Lower lobe of right lung (tissue), 2 donors: ENCODE measurements around the gene SMIM21. TPM values are rescaled to one million over a fixed set of nuclear protein-coding genes. Genes with fewer than 3 reads are reported as not detected.

Experiments
- ATAC-seq, 2 donors: fragments of 200-7000 bp; cut with Tn5 transposase; one replicate each; pipeline ENCODE4 v1.9.1; 2020 to 2022; ENCODE audit warnings: mild to moderate bottlenecking in 2 of 2, moderate library complexity in 2 of 2
- DNase-seq: peaks from one replicate; pipeline ENCODE4 v3.0.0-alpha.2; 2020
- H3K27ac ChIP-seq: fragments of 200-600 bp; one replicate; pipeline ENCODE4 v1.8.0; 2022
- H3K27me3 ChIP-seq: fragments of 200-600 bp; one replicate; pipeline ENCODE4 v1.8.0; 2022; ENCODE audit warnings: low read depth
- H3K36me3 ChIP-seq: fragments of 200-600 bp; one replicate; pipeline ENCODE4 v1.8.0; 2022; ENCODE audit warnings: mild to moderate bottlenecking
- H3K4me1 ChIP-seq: fragments of 200-600 bp; one replicate; pipeline ENCODE4 v1.8.0; 2022
- H3K4me3 ChIP-seq: fragments of 200-600 bp; one replicate; pipeline ENCODE4 v1.8.0; 2022; ENCODE audit warnings: mild to moderate bottlenecking
- H3K9me3 ChIP-seq: fragments of 200-600 bp; one replicate; pipeline ENCODE4 v1.8.0; 2022
- intact Hi-C: fragments of 100-400 bp; cut with DNase I; formaldehyde crosslinking; loops from one replicate; pipeline ENCODE4 v1.11.0; 2022
- total RNA-seq: library from RNA; stranded (reverse); fragmentation: NEBNext Ultra II Directional; extraction: Animal tissue kit (Norgen Biotek cat#: 25700); gene quantifications from one replicate; pipeline ENCODE4 v1.2.1, GENCODE V29; 2021
- TF ChIP-seq, protein P1 (sequence below): fragments of 200-600 bp; IDR thresholded peaks from one replicate; pipeline ENCODE4 v1.8.0; 2022; ENCODE audit warnings: antibody characterized with exemption, mild to moderate bottlenecking
- donor health status: DM: no; HTN: yes; CAD: no; lungs with severe emphysema.

SMIM21 gene
- total RNA-seq, 1 donor from 2014 or later: not detected

DNA sequence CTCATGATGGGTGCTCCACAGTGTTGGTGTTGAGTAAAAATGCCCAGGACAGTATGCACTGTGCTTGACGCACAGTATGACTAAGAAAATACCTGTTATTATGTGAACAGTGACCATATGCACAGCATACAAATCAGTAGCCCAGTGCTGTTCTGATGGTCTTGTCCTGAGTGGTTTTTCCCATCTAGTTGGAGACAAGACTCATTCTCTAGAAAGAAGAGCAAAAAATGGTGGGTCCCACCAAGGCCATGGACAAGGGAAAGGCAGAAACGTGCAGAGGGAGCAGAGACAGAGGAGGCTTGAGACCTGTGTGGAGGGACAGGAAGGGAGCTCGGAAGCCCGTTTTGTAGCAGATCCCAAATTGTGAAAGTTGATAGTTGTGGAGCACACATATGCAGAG is 987 bp upstream of the SMIM21 start:
- H3K27ac ChIP-seq: no peak overlapping the region
- no peaks in the 10 kb centered on the region for H3K4me1 ChIP-seq
- TF ChIP-seq, protein P1, sequence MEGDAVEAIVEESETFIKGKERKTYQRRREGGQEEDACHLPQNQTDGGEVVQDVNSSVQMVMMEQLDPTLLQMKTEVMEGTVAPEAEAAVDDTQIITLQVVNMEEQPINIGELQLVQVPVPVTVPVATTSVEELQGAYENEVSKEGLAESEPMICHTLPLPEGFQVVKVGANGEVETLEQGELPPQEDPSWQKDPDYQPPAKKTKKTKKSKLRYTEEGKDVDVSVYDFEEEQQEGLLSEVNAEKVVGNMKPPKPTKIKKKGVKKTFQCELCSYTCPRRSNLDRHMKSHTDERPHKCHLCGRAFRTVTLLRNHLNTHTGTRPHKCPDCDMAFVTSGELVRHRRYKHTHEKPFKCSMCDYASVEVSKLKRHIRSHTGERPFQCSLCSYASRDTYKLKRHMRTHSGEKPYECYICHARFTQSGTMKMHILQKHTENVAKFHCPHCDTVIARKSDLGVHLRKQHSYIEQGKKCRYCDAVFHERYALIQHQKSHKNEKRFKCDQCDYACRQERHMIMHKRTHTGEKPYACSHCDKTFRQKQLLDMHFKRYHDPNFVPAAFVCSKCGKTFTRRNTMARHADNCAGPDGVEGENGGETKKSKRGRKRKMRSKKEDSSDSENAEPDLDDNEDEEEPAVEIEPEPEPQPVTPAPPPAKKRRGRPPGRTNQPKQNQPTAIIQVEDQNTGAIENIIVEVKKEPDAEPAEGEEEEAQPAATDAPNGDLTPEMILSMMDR: no peak
- H3K27me3 ChIP-seq: no peaks in the 10 kb centered on the region
- DNase-seq: no peak
- no peak for ATAC-seq
- no peaks in the 10 kb centered on the region for H3K36me3 ChIP-seq
- intact Hi-C loops: no loop called here
- H3K4me3 ChIP-seq: no peak overlapping the region
- H3K9me3 ChIP-seq: no peaks in the 10 kb centered on the region

DNA sequence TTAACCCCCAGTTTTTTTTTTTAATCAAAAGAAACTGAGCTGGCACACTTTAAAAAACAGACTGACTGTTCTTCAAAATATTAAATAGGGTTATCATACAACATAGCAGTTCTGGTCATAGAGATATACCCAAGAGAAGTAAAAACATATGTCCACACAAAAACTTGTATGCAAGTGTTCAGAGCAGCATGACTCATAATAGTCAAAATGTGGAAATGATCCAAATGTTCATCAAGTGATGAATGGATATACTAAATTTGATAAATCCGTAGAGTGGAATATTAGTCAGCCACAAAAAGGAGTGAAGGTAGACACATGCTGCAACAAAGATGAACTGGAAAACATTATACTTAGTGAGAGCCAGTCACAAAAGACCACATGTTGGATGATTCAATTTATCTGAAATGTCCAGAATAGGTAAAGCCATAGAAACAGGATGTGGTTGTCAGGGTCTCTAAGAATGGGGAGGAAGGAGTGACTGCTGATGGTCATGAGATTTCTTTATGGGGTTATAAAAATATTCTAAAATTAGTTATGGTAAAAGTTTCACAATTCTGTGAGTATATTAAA is 5.1 kb downstream of the SMIM21 start:
- TF ChIP-seq, protein P1: no peak
- Histone ChIP-seq H3K27me3 (no peaks in the 10 kb centered on the region), H3K4me1 (no peaks in the 10 kb centered on the region), H3K4me3 (no peak overlapping the region), H3K9me3 (peaks cover 7% of the 10 kb centered on the region), H3K36me3 (no peaks in the 10 kb centered on the region), H3K27ac (no peak overlapping the region)
- ATAC-seq (no peak), DNase-seq (no peak)
- intact Hi-C loops: no loop called here

DNA sequence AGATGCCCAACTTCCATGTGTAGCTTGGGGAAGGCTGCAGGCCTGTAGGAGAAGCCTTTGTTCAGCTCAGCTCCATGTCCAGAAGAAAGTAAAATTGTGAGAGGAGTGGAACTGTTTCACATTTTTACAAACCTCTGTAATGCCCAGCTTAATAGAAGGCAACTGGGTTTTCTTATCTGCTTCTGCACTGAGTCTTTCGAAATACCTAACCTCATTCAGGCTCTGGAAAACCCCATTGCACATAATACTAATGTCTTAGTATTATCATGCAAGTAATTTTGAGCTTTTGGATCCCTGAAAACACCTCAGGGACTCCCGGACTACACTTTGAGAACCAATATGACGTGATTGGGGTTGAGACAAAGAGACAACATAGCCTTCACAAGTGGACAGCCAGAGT is 5.8 kb downstream of the SMIM21 start:
- Histone ChIP-seq H3K36me3 (no peaks in the 10 kb centered on the region), H3K27ac (no peak overlapping the region), H3K9me3 (peaks cover 7% of the 10 kb centered on the region), H3K27me3 (peaks cover 4% of the 10 kb centered on the region), H3K4me3 (no peak overlapping the region), H3K4me1 (no peaks in the 10 kb centered on the region)
- no peak for DNase-seq
- TF ChIP-seq, protein P1: no peak
- intact Hi-C loops: no loop called here
- ATAC-seq: no peak

DNA sequence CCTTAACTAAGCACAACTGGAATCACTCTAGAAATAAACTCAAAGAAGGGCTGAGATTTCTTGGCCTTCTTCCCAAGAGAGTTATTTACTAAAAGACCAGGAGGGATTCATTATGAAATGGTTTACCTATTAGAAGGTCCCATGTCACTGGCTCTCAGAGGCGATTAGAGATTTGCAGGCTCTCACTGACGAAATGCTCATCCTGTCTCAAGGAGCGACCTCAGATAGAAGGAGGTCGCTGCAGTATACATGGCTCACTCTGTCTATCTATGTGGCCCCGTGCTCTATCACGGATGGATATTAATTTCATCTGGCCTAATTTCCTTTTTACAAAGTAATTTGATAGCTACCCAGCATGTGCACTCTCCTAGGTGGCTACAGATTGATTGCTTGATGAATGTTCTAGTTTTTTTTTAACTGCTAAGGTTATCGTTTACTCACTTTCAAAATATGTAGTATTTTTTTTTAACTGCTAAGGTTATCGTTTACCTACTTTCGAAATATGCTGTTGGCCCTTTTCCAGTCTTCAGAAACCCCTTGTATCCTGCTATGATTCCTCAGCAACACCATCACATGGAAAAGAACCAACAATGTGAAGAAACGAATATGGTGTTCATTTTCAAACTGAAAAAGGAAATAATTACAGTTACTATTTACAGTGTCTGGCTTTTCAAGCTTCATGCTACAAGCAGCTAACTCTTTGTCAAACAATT is 9.1 kb downstream of the SMIM21 start:
- no peaks in the 10 kb centered on the region for H3K4me1 ChIP-seq
- no peaks in the 10 kb centered on the region for H3K36me3 ChIP-seq
- TF ChIP-seq, protein P1: no peak
- intact Hi-C loops: no loop called here
- ATAC-seq (no peak), DNase-seq (no peak)
- no peak overlapping the region for H3K4me3 ChIP-seq
- peaks cover 7% of the 10 kb centered on the region for H3K9me3 ChIP-seq
- no peak overlapping the region for H3K27ac ChIP-seq
- peaks cover 4% of the 10 kb centered on the region for H3K27me3 ChIP-seq

DNA sequence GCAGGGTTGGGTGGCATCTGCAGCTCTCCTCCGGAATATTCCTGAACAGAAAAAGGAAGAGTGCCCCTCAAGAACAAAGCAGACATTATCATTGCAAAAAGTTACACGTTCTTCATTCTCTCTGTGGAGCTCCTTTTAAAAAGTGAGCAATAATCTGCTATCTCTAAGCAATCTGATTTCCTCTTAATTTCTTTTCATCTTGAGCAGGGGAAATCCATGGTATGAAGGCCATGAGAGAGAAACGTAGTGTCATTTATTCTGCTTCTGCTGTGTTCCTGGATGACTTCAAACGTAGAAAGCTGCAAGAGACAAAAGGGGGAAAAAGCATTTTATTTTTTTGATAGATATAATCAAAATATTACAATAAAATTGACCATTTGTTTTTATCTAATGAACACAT is 16.9 kb downstream of the SMIM21 start:
- H3K27ac ChIP-seq: no peak overlapping the region
- H3K27me3 ChIP-seq: no peaks in the 10 kb centered on the region
- no peaks in the 10 kb centered on the region for H3K4me1 ChIP-seq
- intact Hi-C loops: no loop called here
- no peak for ATAC-seq
- H3K9me3 ChIP-seq: no peaks in the 10 kb centered on the region
- no peak overlapping the region for H3K4me3 ChIP-seq
- H3K36me3 ChIP-seq: no peaks in the 10 kb centered on the region
- no peak for DNase-seq
- TF ChIP-seq, protein P1: no peak
